Measurements from ENCODE around the gene POLR1A. TPM values are rescaled to one million over a fixed set of nuclear protein-coding genes. Genes with fewer than 3 reads are reported as not detected.

The POLR1A gene
- total RNA-seq, 2 donors from 2014 or later: 37.9 to 45.5 TPM

GRCh38 chr2:85986121-85986520, 119.6 kb downstream of the POLR1A start:
- H3K4me3 Mint-ChIP-seq: no peak overlapping the region
- H3K9me3 Mint-ChIP-seq: no peaks in the 10 kb centered on the region
- H3K4me1 ChIP-seq (ENCODE audit: control insufficient read depth, insufficient read depth, low read length): peaks cover 3% of the 10 kb centered on the region
- H3K36me3 ChIP-seq (ENCODE audit: control insufficient read depth, insufficient read depth, low read length): no peaks in the 10 kb centered on the region
- no peak for DNase-seq
- H3K27me3 ChIP-seq (ENCODE audit: control insufficient read depth, insufficient read depth, low read length, poor library complexity, severe bottlenecking): no peaks in the 10 kb centered on the region
- WGBS, 2 experiments (ENCODE audit: insufficient coverage in 1 of 2, insufficient read length in 1 of 2): 94 to 95% methylated on average over 9 of the region's 9 CpGs
- no peak overlapping the region for H3K27ac ChIP-seq (ENCODE audit: low read depth, low read length)
- H3K9me3 ChIP-seq (ENCODE audit: control insufficient read depth, low read length): no peaks in the 10 kb centered on the region
- no peak overlapping the region for H3K9ac ChIP-seq (ENCODE audit: extremely low read depth, low read length, poor library complexity, severe bottlenecking)
- no peak for TF ChIP-seq CTCF (conservative IDR thresholded peaks at IDR 0.05)
- H3K27ac Mint-ChIP-seq: no peak overlapping the region
- no peaks in the 10 kb centered on the region for H3K36me3 Mint-ChIP-seq (ENCODE audit: low read depth)
- H3K4me3 ChIP-seq (ENCODE audit: low read length): no peak overlapping the region
- H3K4me1 Mint-ChIP-seq: peaks cover 12% of the 10 kb centered on the region
- H3K27me3 Mint-ChIP-seq (ENCODE audit: insufficient read depth): no peaks in the 10 kb centered on the region

- Histone ChIP-seq H3K36me3 (ENCODE audit: control insufficient read depth, insufficient read depth, low read length) (no peaks in the 10 kb centered on the region), H3K27ac (ENCODE audit: low read depth, low read length) (no peak overlapping the region), H3K27me3 (ENCODE audit: control insufficient read depth, insufficient read depth, low read length, poor library complexity, severe bottlenecking) (no peaks in the 10 kb centered on the region), H3K9me3 (ENCODE audit: control insufficient read depth, low read length) (no peaks in the 10 kb centered on the region), H3K4me1 (ENCODE audit: control insufficient read depth, insufficient read depth, low read length) (no peaks in the 10 kb centered on the region), H3K9ac (ENCODE audit: extremely low read depth, low read length, poor library complexity, severe bottlenecking) (no peak overlapping the region), H3K4me3 (ENCODE audit: low read length) (no peak overlapping the region)
- H3K27me3 Mint-ChIP-seq (ENCODE audit: insufficient read depth): peaks cover 5% of the 10 kb centered on the region
- no peak overlapping the region for H3K27ac Mint-ChIP-seq
- no peak for DNase-seq
- no peaks in the 10 kb centered on the region for H3K36me3 Mint-ChIP-seq (ENCODE audit: low read depth)
- no peak overlapping the region for H3K4me3 Mint-ChIP-seq
- TF ChIP-seq CTCF (conservative IDR thresholded peaks at IDR 0.05): no peak
- no peaks in the 10 kb centered on the region for H3K9me3 Mint-ChIP-seq
- WGBS, 2 experiments (ENCODE audit: insufficient coverage in 1 of 2, insufficient read length in 1 of 2): 92% methylated on average over 2 of the region's 2 CpGs; no CpG with 5 or more reads in 1 of the 2 experiments
- H3K4me1 Mint-ChIP-seq: peaks cover 6% of the 10 kb centered on the region
Observed at GRCh38 chr2:85984788-85985187, 120.9 kb downstream of the POLR1A start.

- no peak for DNase-seq
- Histone ChIP-seq H3K9me3 (ENCODE audit: control insufficient read depth, low read length) (no peaks in the 10 kb centered on the region), H3K36me3 (ENCODE audit: control insufficient read depth, insufficient read depth, low read length) (no peaks in the 10 kb centered on the region), H3K27me3 (ENCODE audit: control insufficient read depth, insufficient read depth, low read length, poor library complexity, severe bottlenecking) (no peaks in the 10 kb centered on the region), H3K4me1 (ENCODE audit: control insufficient read depth, insufficient read depth, low read length) (no peaks in the 10 kb centered on the region), H3K27ac (ENCODE audit: low read depth, low read length) (no peak overlapping the region), H3K4me3 (ENCODE audit: low read length) (no peak overlapping the region), H3K9ac (ENCODE audit: extremely low read depth, low read length, poor library complexity, severe bottlenecking) (no peak overlapping the region)
- H3K4me1 Mint-ChIP-seq: peaks cover 3% of the 10 kb centered on the region
- no peak overlapping the region for H3K27ac Mint-ChIP-seq
- H3K27me3 Mint-ChIP-seq (ENCODE audit: insufficient read depth): peaks cover 13% of the 10 kb centered on the region
- no peaks in the 10 kb centered on the region for H3K36me3 Mint-ChIP-seq (ENCODE audit: low read depth)
- 92 to 96% methylated on average over 2 to 6 of the region's 6 CpGs for WGBS, 2 experiments (ENCODE audit: insufficient coverage in 1 of 2, insufficient read length in 1 of 2)
- H3K9me3 Mint-ChIP-seq: no peaks in the 10 kb centered on the region
- no peak overlapping the region for H3K4me3 Mint-ChIP-seq
- TF ChIP-seq CTCF (conservative IDR thresholded peaks at IDR 0.05): no peak
Observed at GRCh38 chr2:85983766-85984165, 121.9 kb downstream of the POLR1A start.

Data from endodermal cell (in vitro differentiated cells).